A549 (cell line): ENCODE results near the gene FAM200C. TPM values are rescaled to one million over a fixed set of nuclear protein-coding genes. Genes with fewer than 3 reads are reported as not detected.

Experiments used
- ATAC-seq, 2 experiments: fragments of 200-7000 bp in 1 of 2; fragments of >200 bp in 1 of 2; cut with Nextera tagmentation in 1 of 2; cut with Tn5 transposase in 1 of 2; 3 replicates each; pipeline versions ENCODE4 v1.8.0 to v1.9.1; 2018 to 2020; ENCODE audit warnings: mild to moderate bottlenecking in 1 of 2, moderate library complexity in 1 of 2
- CTCF ChIA-PET: fragments of 300-600 bp; sonication (Branson Sonifier 250); formaldehyde crosslinking; extraction: SDS; loops from one replicate; lab custom pipeline; 2021; ENCODE audit warnings: antibody characterized with exemption, inconsistent platforms; lab: Yijun Ruan, JAX
- POLR2A ChIA-PET: fragments of 350-600 bp; formaldehyde crosslinking; extraction: SDS; loops from one replicate; lab custom pipeline; 2021; ENCODE audit warnings: antibody characterized with exemption, inconsistent platforms; lab: Yijun Ruan, JAX
- DNase-seq, 2 experiments: peaks; one replicate each; pipeline versions ENCODE4 v3.0.0 to v3.0.0-alpha.2; 2011 to 2016; ENCODE audit warnings: low read depth in 1 of 2, low spot score in 1 of 2
- FAIRE-seq: peaks from 2 replicates; lab custom pipeline; 2011; peaks lifted over from hg19 to GRCh38; lab: Jason Lieb, UNC
- H3K27ac ChIP-seq, 2 experiments: fragments of >200 bp; sonication (Bioruptor Twin); formaldehyde crosslinking; 3 replicates each; pipeline ENCODE4 v1.5.1; 2016 to 2017
- H3K4me1 ChIP-seq: fragments of >200 bp; sonication (Bioruptor Twin); formaldehyde crosslinking; 3 replicates; pipeline ENCODE4 v1.6.1; 2016
- H3K4me2 ChIP-seq: fragments of >200 bp; sonication (Bioruptor Twin); formaldehyde crosslinking; 3 replicates; pipeline ENCODE4 v1.6.1; 2016
- H3K4me3 ChIP-seq: fragments of >200 bp; sonication (Bioruptor Twin); formaldehyde crosslinking; 3 replicates; pipeline ENCODE4 v1.5.1; 2016
- H3K9me3 ChIP-seq: fragments of >200 bp; sonication (Bioruptor Twin); formaldehyde crosslinking; 3 replicates; pipeline ENCODE4 v1.6.1; 2016
- BHLHE40 ChIP-seq: IDR thresholded peaks from 2 replicates; pipeline ENCODE4 v1.6.1; 2012; ENCODE audit warnings: low read depth, low read length, inconsistent platforms
- CBX2 ChIP-seq: fragments of 200-600 bp; sonication (generic); IDR thresholded peaks from 2 replicates; pipeline ENCODE4 v1.6.1; 2016; ENCODE audit warnings: low read depth, mild to moderate bottlenecking, borderline replicate concordance
- CBX8 ChIP-seq: fragments of 200-600 bp; sonication (generic); IDR thresholded peaks from 2 replicates; pipeline ENCODE4 v1.6.1; 2016
- CHD4 ChIP-seq: fragments of 200-600 bp; sonication (generic); IDR thresholded peaks from 2 replicates; pipeline ENCODE4 v1.6.1; 2016; ENCODE audit warnings: antibody characterized with exemption, mild to moderate bottlenecking, borderline replicate concordance
- FOSB ChIP-seq: fragments of 250-450 bp; sonication (Bioruptor Pico); IDR thresholded peaks from 2 replicates; pipeline ENCODE4 v1.5.0; 2020; ENCODE audit warnings: mild to moderate bottlenecking, moderate library complexity
- FOSL2 ChIP-seq, 2 experiments: fragments of 450-650 bp in 1 of 2; fragments of >200 bp in 1 of 2; sonication (Bioruptor Twin) in 1 of 2; formaldehyde crosslinking; IDR thresholded peaks; 2 replicates each; pipeline versions ENCODE4 v1.5.0 to v1.6.1; 2016 to 2020; ENCODE audit warnings: mild to moderate bottlenecking in 1 of 2, moderate library complexity in 1 of 2
- FOXS1 ChIP-seq: fragments of 250-450 bp; sonication (Bioruptor Pico); IDR thresholded peaks from 2 replicates; pipeline ENCODE4 v1.5.0; 2020; ENCODE audit warnings: mild to moderate bottlenecking, moderate library complexity
- HDAC2 ChIP-seq: fragments of 200-600 bp; sonication (generic); IDR thresholded peaks from 2 replicates; pipeline ENCODE4 v1.6.1; 2016
- HOXA7 ChIP-seq: fragments of 250-450 bp; sonication (Bioruptor Pico); IDR thresholded peaks from 2 replicates; pipeline ENCODE4 v1.5.0; 2020; ENCODE audit warnings: mild to moderate bottlenecking, moderate library complexity
- HOXB13 ChIP-seq: fragments of 250-450 bp; sonication (Bioruptor Pico); IDR thresholded peaks from 2 replicates; pipeline ENCODE4 v1.5.0; 2020; ENCODE audit warnings: low read depth, mild to moderate bottlenecking, moderate library complexity
- JUNB ChIP-seq: fragments of >200 bp; sonication (Bioruptor Twin); formaldehyde crosslinking; IDR thresholded peaks from 2 replicates; pipeline ENCODE4 v1.6.1; 2016
- KDM1A ChIP-seq: fragments of 200-600 bp; sonication (generic); IDR thresholded peaks from 2 replicates; pipeline ENCODE4 v1.6.1; 2016; ENCODE audit warnings: low read depth, mild to moderate bottlenecking
- KDM5A ChIP-seq: fragments of 200-600 bp; sonication (generic); IDR thresholded peaks from 2 replicates; pipeline ENCODE4 v1.6.1; 2016; ENCODE audit warnings: antibody characterized with exemption, mild to moderate bottlenecking
- MYC ChIP-seq: IDR thresholded peaks from 2 replicates; pipeline ENCODE4 v1.6.1; 2012; ENCODE audit warnings: mild to moderate bottlenecking, inconsistent platforms, low read length, improper control_type of control experiment, borderline replicate concordance
- NR3C1 ChIP-seq: fragments of >200 bp; sonication (Bioruptor Twin); formaldehyde crosslinking; IDR thresholded peaks from 3 replicates; pipeline ENCODE4 v1.6.1; 2017
- POLR2A ChIP-seq: IDR thresholded peaks from 2 replicates; pipeline ENCODE4 v1.6.1; 2012; ENCODE audit warnings: mild to moderate bottlenecking, low read length
- RAD21 ChIP-seq, 2 experiments: fragments of >200 bp in 1 of 2; sonication (Bioruptor Twin) in 1 of 2; formaldehyde crosslinking in 1 of 2; IDR thresholded peaks in 1 of 2; conservative IDR thresholded peaks in 1 of 2; 2 replicates in 1 of 2; 3 replicates in 1 of 2; pipeline ENCODE4 v1.6.1; 2012 to 2018; ENCODE audit warnings: inconsistent platforms in 1 of 2
- RARB ChIP-seq: fragments of 250-450 bp; sonication (Bioruptor Pico); IDR thresholded peaks from 2 replicates; pipeline ENCODE4 v1.8.0; 2021; ENCODE audit warnings: mild to moderate bottlenecking, moderate library complexity
- SMC3 ChIP-seq: fragments of >200 bp; sonication (Bioruptor Twin); formaldehyde crosslinking; IDR thresholded peaks from 3 replicates; pipeline ENCODE4 v1.6.1; 2018; ENCODE audit warnings: inconsistent platforms
- TFCP2L1 ChIP-seq: fragments of 250-450 bp; sonication (Bioruptor Pico); IDR thresholded peaks from 2 replicates; pipeline ENCODE4 v1.5.0; 2021; ENCODE audit warnings: mild to moderate bottlenecking
- ZNF302 ChIP-seq: fragments of 250-450 bp; sonication (Bioruptor Pico); IDR thresholded peaks from 2 replicates; pipeline ENCODE4 v1.9.0; 2021; ENCODE audit warnings: inconsistent platforms, mild to moderate bottlenecking, moderate library complexity
- WGBS: methylation state at CpG from one replicate; pipeline ENCODE4 v1.1.6; 2017; ENCODE audit errors: missing lambda C conversion rate; 5-methylcytosine and 5-hydroxymethylcytosine counted together
- polyA plus RNA-seq, 4 experiments: library from polyadenylated mRNA; depleted of rRNA in 3 of 4; stranded (reverse); fragments of >200 nt; fragmentation: RNase III in 1 of 4; extraction: RNeasy Plus Mini Kit Qiagen cat#74134 plus additional on column Dnase treatment in 1 of 4; gene quantifications; 2 replicates in 3 of 4; 3 replicates in 1 of 4; pipeline ENCODE4 v1.2.3, GENCODE V29; 2011 to 2017
- TF ChIP-seq, protein P1 (sequence below): fragments of 250-450 bp; sonication (Bioruptor Pico); IDR thresholded peaks from 2 replicates; pipeline ENCODE4 v1.5.0; 2021; ENCODE audit warnings: mild to moderate bottlenecking, moderate library complexity, borderline replicate concordance
- TF ChIP-seq, protein P2 (sequence below): fragments of 200-600 bp; sonication (generic); IDR thresholded peaks from 2 replicates; pipeline ENCODE4 v1.6.1; 2016; ENCODE audit warnings: antibody characterized with exemption, mild to moderate bottlenecking, moderate library complexity
- TF ChIP-seq, protein P3 (sequence below): IDR thresholded peaks from 2 replicates; pipeline ENCODE4 v1.6.1; 2012
- TF ChIP-seq, protein P4 (sequence below): fragments of >200 bp; sonication (Bioruptor Twin); formaldehyde crosslinking; IDR thresholded peaks from 3 replicates; pipeline ENCODE4 v1.5.1; 2016

The FAM200C gene
- polyA plus RNA-seq, 2 of the 4 experiments (the other 2 are of a cell fraction) = 2.7 to 4.3 TPM

DNA sequence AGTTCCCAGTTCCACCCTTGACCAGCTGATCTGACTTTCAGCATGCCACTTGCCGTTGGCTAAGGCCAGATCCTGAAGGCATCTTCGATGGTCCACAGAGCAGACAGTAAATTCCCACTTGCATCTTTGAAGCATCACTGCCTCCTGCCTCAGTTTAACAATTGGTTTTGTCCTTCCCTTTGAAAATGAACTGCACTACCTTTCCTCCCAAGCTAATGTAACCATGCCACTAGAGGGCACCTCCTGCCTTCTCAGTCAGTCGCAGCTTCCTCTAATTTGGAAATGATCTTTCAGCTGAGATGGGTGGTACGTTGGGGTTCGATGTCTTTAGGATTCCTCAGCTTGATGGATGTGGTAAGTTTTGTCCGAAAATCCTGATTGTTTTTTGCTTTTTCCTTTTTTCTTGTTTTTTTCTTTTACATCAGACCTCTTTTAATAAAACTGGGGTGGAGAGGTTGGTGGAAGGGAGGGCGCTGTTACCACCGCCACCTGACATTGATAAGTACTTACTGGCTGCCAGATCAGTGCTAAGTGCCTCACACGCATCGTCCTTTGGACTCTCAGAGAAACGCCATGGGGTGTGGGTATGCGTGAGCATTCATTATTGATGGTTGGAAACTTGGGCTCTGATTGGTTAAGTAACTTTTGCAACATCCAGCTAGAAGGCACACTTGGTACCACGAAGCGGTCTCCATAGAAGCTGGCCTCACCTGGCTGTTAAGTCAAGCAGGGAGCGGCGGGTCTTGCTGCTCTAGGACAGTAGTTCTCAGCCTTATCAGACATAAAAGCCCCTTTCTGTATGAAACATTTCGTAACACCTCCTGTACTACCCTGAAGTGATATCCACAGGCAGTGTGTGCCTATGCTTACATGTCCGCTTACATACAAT lies 38.7 kb upstream of the FAM200C start:
- FAIRE-seq = peak; percentile 76
- peak; percentile 79 to 88 for ATAC-seq
- Histone ChIP-seq H3K9me3 (no peaks in the 10 kb centered on the region), H3K4me3 (peak overlapping the region; percentile 39), H3K4me1 (no peaks in the 10 kb centered on the region), H3K27ac (0 out of 6 replicates have a peak overlapping the region, but pooled peaks of 1 of the 2 experiments have one; percentile 20), H3K4me2 (peak overlapping the region; percentile 78)
- 4% methylated on average over 18 of the region's 18 CpGs for WGBS
- TF ChIP-seq RARB (CRISPR knock-in tag) (no peak), NR3C1 (no peak), JUNB (no peak), FOSB (CRISPR knock-in tag) (no peak), MYC (no peak), RAD21 (conservative IDR thresholded peaks at IDR 0.05 in 1 of 2, IDR thresholded peaks at IDR 0.05 in 1 of 2) (peak; percentile 74 to 77), ZNF302 (CRISPR knock-in tag) (no peak), CHD4 (no peak), CBX8 (no peak), HOXA7 (CRISPR knock-in tag) (no peak), KDM5A (no peak), POLR2A (no peak), CBX2 (no peak), TFCP2L1 (CRISPR knock-in tag) (no peak), HDAC2 (no peak), BHLHE40 (no peak), KDM1A (no peak), FOSL2 (IDR thresholded peaks at IDR 0.05) (no peak), FOSL2 (CRISPR knock-in tag; IDR thresholded peaks at IDR 0.05) (no peak), FOXS1 (CRISPR knock-in tag) (no peak), SMC3 (peak; percentile 57; the same call in 2 of the 3 replicates), HOXB13 (CRISPR knock-in tag) (no peak)
- TF ChIP-seq, protein P1, sequence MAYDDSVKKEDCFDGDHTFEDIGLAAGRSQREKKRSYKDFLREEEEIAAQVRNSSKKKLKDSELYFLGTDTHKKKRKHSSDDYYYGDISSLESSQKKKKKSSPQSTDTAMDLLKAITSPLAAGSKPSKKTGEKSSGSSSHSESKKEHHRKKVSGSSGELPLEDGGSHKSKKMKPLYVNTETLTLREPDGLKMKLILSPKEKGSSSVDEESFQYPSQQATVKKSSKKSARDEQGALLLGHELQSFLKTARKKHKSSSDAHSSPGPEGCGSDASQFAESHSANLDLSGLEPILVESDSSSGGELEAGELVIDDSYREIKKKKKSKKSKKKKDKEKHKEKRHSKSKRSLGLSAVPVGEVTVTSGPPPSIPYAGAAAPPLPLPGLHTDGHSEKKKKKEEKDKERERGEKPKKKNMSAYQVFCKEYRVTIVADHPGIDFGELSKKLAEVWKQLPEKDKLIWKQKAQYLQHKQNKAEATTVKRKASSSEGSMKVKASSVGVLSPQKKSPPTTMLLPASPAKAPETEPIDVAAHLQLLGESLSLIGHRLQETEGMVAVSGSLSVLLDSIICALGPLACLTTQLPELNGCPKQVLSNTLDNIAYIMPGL = no peak
- TF ChIP-seq, protein P2, sequence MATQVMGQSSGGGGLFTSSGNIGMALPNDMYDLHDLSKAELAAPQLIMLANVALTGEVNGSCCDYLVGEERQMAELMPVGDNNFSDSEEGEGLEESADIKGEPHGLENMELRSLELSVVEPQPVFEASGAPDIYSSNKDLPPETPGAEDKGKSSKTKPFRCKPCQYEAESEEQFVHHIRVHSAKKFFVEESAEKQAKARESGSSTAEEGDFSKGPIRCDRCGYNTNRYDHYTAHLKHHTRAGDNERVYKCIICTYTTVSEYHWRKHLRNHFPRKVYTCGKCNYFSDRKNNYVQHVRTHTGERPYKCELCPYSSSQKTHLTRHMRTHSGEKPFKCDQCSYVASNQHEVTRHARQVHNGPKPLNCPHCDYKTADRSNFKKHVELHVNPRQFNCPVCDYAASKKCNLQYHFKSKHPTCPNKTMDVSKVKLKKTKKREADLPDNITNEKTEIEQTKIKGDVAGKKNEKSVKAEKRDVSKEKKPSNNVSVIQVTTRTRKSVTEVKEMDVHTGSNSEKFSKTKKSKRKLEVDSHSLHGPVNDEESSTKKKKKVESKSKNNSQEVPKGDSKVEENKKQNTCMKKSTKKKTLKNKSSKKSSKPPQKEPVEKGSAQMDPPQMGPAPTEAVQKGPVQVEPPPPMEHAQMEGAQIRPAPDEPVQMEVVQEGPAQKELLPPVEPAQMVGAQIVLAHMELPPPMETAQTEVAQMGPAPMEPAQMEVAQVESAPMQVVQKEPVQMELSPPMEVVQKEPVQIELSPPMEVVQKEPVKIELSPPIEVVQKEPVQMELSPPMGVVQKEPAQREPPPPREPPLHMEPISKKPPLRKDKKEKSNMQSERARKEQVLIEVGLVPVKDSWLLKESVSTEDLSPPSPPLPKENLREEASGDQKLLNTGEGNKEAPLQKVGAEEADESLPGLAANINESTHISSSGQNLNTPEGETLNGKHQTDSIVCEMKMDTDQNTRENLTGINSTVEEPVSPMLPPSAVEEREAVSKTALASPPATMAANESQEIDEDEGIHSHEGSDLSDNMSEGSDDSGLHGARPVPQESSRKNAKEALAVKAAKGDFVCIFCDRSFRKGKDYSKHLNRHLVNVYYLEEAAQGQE = no peak
- TF ChIP-seq, protein P3, sequence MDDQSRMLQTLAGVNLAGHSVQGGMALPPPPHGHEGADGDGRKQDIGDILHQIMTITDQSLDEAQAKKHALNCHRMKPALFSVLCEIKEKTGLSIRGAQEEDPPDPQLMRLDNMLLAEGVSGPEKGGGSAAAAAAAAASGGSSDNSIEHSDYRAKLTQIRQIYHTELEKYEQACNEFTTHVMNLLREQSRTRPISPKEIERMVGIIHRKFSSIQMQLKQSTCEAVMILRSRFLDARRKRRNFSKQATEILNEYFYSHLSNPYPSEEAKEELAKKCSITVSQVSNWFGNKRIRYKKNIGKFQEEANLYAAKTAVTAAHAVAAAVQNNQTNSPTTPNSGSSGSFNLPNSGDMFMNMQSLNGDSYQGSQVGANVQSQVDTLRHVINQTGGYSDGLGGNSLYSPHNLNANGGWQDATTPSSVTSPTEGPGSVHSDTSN = no peak
- TF ChIP-seq, protein P4, sequence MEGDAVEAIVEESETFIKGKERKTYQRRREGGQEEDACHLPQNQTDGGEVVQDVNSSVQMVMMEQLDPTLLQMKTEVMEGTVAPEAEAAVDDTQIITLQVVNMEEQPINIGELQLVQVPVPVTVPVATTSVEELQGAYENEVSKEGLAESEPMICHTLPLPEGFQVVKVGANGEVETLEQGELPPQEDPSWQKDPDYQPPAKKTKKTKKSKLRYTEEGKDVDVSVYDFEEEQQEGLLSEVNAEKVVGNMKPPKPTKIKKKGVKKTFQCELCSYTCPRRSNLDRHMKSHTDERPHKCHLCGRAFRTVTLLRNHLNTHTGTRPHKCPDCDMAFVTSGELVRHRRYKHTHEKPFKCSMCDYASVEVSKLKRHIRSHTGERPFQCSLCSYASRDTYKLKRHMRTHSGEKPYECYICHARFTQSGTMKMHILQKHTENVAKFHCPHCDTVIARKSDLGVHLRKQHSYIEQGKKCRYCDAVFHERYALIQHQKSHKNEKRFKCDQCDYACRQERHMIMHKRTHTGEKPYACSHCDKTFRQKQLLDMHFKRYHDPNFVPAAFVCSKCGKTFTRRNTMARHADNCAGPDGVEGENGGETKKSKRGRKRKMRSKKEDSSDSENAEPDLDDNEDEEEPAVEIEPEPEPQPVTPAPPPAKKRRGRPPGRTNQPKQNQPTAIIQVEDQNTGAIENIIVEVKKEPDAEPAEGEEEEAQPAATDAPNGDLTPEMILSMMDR = peak; percentile 85
- DNase-seq = peak; percentile 58 to 75
- CTCF ChIA-PET = interaction anchor here (0.5 to 5.7 kb wide), 35 partner anchors 9 to 1190 kb away, joined by 3 to 139 read pairs (median 4); partner anchors contain the start of genes PTTG1 and SLU7
- POLR2A ChIA-PET = interaction anchor here (0.8 to 1.7 kb wide), 3 partner anchors 17 to 69 kb away, joined by 4 to 7 read pairs (median 5); partner anchors contain the start of genes PTTG1 and SLU7
